A549 (cell line): ENCODE data around the gene SLC25A47.
"Not testable (repeated sequence)": the region's sequence is repeated elsewhere in the genome, so short reads cannot be mapped to it uniquely, and the experiment has no call there.

Source experiments
- CTCF ChIP-seq: fragments of >200 bp; sonication (Bioruptor Twin); formaldehyde crosslinking; IDR thresholded peaks from 3 replicates; pipeline ENCODE4 v1.5.1; 2016
- EP300 ChIP-seq, 2 experiments: fragments of >200 bp; sonication (Bioruptor Twin); formaldehyde crosslinking; IDR thresholded peaks; 2 replicates in 1 of 2; 3 replicates in 1 of 2; pipeline ENCODE4 v1.6.1; 2016 to 2017
- HOXA7 ChIP-seq: fragments of 250-450 bp; sonication (Bioruptor Pico); IDR thresholded peaks from 2 replicates; pipeline ENCODE4 v1.5.0; 2020; ENCODE audit warnings: mild to moderate bottlenecking, moderate library complexity
- KDM1A ChIP-seq: fragments of 200-600 bp; sonication (generic); IDR thresholded peaks from 2 replicates; pipeline ENCODE4 v1.6.1; 2016; ENCODE audit warnings: low read depth, mild to moderate bottlenecking
- MAX ChIP-seq: IDR thresholded peaks from 2 replicates; pipeline ENCODE4 v1.6.1; 2012
- PBX3 ChIP-seq: IDR thresholded peaks from 2 replicates; pipeline ENCODE4 v1.6.1; 2012
- POLR2A ChIP-seq: IDR thresholded peaks from 2 replicates; pipeline ENCODE4 v1.6.1; 2012; ENCODE audit warnings: mild to moderate bottlenecking, low read length
- RAD21 ChIP-seq, 2 experiments: fragments of >200 bp in 1 of 2; sonication (Bioruptor Twin) in 1 of 2; formaldehyde crosslinking in 1 of 2; IDR thresholded peaks in 1 of 2; conservative IDR thresholded peaks in 1 of 2; 2 replicates in 1 of 2; 3 replicates in 1 of 2; pipeline ENCODE4 v1.6.1; 2012 to 2018; ENCODE audit warnings: inconsistent platforms in 1 of 2
- RCOR1 ChIP-seq: fragments of 150-350 bp; IDR thresholded peaks from 2 replicates; pipeline ENCODE4 v1.6.1; 2014; ENCODE audit warnings: antibody characterized with exemption, low read length, low read depth
- REST ChIP-seq: fragments of 200-600 bp; sonication (generic); IDR thresholded peaks from 2 replicates; pipeline ENCODE4 v1.6.1; 2016; ENCODE audit warnings: antibody characterized with exemption, mild to moderate bottlenecking, moderate library complexity
- RNF2 ChIP-seq: fragments of 200-600 bp; sonication (generic); IDR thresholded peaks from 2 replicates; pipeline ENCODE4 v1.6.1; 2016; ENCODE audit warnings: low read depth, mild to moderate bottlenecking, antibody characterized with exemption, moderate library complexity, borderline replicate concordance
- SMC3 ChIP-seq: fragments of >200 bp; sonication (Bioruptor Twin); formaldehyde crosslinking; IDR thresholded peaks from 3 replicates; pipeline ENCODE4 v1.6.1; 2018; ENCODE audit warnings: inconsistent platforms
- ZC3H11A ChIP-seq: fragments of 450-650 bp; IDR thresholded peaks from 2 replicates; pipeline ENCODE4 v1.6.1; 2014; ENCODE audit warnings: antibody characterized with exemption, mild to moderate bottlenecking

GRCh38 chr14:100308427-100308792, 14.7 kb upstream of the SLC25A47 start:
- TF ChIP-seq POLR2A; PBX3; CTCF; RCOR1; KDM1A; REST; EP300 (IDR thresholded peaks at IDR 0.05); ZC3H11A; HOXA7; RNF2; SMC3; MAX; RAD21 (conservative IDR thresholded peaks at IDR 0.05 in 1 of 2, IDR thresholded peaks at IDR 0.05 in 1 of 2): not testable (repeated sequence)
